ENCODE results near the gene ENTREP3.

DNA sequence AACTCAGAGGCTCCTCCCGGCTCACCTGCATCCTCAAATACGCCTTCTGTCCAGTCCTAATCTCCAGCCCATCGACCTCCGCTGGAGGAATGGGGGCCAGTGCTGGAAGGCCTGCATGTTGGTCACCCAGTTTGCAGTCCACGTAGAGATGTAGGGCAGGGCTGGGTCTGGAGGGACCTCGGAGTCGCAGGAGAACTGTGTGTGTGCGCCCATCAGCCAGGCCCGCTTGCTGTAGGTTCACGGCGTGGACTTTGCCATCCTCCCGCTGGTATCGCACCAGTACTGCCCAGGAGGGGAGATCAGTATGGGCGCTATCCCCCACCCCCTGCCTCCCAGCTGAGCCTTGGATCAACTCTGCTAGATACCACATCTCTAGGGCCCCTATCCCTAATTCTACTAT is 50.2 kb downstream of the ENTREP3 start:
- TF ChIP-seq POLR2A (IDR thresholded peaks at IDR 0.05) (no peak), POLR2AphosphoS5 (IDR thresholded peaks at IDR 0.05) (no peak), EP300 (IDR thresholded peaks at IDR 0.05) (no peak)
- TF ChIP-seq, protein P1, sequence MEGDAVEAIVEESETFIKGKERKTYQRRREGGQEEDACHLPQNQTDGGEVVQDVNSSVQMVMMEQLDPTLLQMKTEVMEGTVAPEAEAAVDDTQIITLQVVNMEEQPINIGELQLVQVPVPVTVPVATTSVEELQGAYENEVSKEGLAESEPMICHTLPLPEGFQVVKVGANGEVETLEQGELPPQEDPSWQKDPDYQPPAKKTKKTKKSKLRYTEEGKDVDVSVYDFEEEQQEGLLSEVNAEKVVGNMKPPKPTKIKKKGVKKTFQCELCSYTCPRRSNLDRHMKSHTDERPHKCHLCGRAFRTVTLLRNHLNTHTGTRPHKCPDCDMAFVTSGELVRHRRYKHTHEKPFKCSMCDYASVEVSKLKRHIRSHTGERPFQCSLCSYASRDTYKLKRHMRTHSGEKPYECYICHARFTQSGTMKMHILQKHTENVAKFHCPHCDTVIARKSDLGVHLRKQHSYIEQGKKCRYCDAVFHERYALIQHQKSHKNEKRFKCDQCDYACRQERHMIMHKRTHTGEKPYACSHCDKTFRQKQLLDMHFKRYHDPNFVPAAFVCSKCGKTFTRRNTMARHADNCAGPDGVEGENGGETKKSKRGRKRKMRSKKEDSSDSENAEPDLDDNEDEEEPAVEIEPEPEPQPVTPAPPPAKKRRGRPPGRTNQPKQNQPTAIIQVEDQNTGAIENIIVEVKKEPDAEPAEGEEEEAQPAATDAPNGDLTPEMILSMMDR (IDR thresholded peaks at IDR 0.05): no peak

All from stomach (tissue), 4 donors.